ENCODE results near the gene RAX2.

DNA sequence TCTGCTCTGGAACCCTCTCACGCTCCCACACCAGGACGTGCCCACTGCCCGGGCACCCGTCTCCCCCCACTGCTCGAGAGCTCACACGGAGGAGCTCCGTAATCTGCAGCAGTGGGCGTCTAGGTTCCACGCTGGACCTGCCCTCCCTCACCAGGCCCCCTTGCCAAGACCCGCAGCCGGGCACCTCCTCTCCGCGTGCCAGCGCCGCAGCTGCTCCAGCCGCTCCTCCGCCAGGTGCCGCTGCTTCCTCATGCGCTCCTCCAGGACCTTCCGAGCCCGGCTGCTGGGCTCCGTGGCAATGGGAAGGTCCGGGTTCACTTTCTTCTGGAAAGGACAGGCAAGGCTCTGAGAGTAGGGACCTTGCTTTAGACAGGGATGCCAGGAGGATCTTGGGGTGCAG is 49.1 kb upstream of the RAX2 start:
- no peak for TF ChIP-seq GATA2 (IDR thresholded peaks at IDR 0.05; ENCODE audit: low read depth, low read length)
- no peak for TF ChIP-seq GATA3 (IDR thresholded peaks at IDR 0.05; ENCODE audit: low read depth, low read length)

All from SH-SY5Y (cell line).